CD4-positive, alpha-beta T cell treated with Interleukin-2 at 100 ng/mL for 4 hours (primary cell): ENCODE data around the gene ALDH3B1.

Source experiments
- DNase-seq: peaks from one replicate; pipeline ENCODE4 v3.0.0-alpha.2; 2020; ENCODE audit warnings: low spot score

The ALDH3B1 gene

GRCh38 chr11:68074584-68075352 lies 64.6 kb downstream of the ALDH3B1 start:
- DNase-seq = no peak

- no peak for DNase-seq
Measured at GRCh38 chr11:68076371-68077042, 66.4 kb downstream of the ALDH3B1 start.

- no peak for DNase-seq
Measured at GRCh38 chr11:68077617-68078582, 67.8 kb downstream of the ALDH3B1 start.
